HG03045 (cell line): ENCODE results near the gene FOXD4L3.
"Not testable (repeated sequence)": the region's sequence is repeated elsewhere in the genome, so short reads cannot be mapped to it uniquely, and the experiment has no call there.

Source experiments
- ATAC-seq: cut with Tn5 transposase; IDR thresholded peaks from one replicate; pipeline ENCODE4 v1.9.1; 2021; ENCODE audit warnings: mild to moderate bottlenecking, moderate library complexity; ENCODE audit not compliant: unreplicated experiment

The FOXD4L3 gene

DNA sequence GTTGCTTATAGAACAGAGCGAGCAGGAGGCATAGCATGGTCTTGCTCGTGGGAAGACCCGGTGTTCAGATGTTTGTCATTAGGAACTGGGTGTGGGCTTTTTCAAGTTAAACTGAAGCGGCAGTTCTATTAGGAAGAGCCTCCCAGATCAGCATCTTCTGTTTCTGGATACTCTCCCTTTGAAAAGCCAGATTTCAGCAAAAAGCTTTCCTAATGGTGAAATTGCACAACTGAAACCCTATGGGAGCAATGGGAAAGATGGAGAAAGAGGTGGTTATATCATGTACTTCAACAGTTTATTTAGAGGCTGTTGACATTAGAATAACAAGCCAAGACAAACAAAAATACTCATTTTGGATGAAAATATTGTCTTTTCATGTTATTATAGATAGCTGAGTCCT is 41.3 kb downstream of the FOXD4L3 start:
- ATAC-seq, result not testable (repeated sequence)

DNA sequence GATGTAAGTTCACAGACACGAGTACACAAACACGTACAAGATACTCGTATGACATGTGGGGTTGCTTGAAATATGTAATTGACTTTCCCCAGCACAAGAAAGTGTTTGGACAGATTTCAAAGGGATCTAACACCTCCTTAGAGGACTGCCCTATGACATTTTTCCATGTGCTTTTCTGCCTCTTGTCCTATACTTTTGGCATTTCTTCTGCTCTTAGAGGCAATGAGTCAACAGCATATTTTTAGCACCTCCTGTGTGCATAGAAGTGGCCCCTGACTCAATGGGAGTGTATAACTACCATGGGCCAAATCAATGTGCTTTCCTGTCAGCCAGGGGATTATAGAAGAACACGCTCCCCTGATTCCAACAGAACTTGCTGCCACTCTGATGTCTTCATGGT is 49.0 kb downstream of the FOXD4L3 start:
- not testable (repeated sequence) for ATAC-seq
